KMS-11 (cell line): ENCODE measurements around the gene SLC11A1.

Experiments used
- H2AFZ ChIP-seq: fragments of 200-600 bp; sonication (generic); 2 replicates; pipeline ENCODE4 v1.6.1; 2016; ENCODE audit warnings: antibody characterized with exemption, mixed run types, low read depth
- H3K27ac ChIP-seq: fragments of 200-600 bp; sonication (generic); 2 replicates; pipeline ENCODE4 v1.6.1; 2016; ENCODE audit warnings: mild to moderate bottlenecking, mixed run types
- H3K27me3 ChIP-seq: fragments of 200-600 bp; sonication (generic); 2 replicates; pipeline ENCODE4 v1.6.1; 2017; ENCODE audit warnings: mild to moderate bottlenecking, low read depth, mixed run types, moderate library complexity; ENCODE audit not compliant: insufficient read depth
- H3K36me3 ChIP-seq: fragments of 200-600 bp; sonication (generic); 2 replicates; pipeline ENCODE4 v1.6.1; 2017; ENCODE audit warnings: mild to moderate bottlenecking, mixed run types; ENCODE audit not compliant: insufficient read depth
- H3K4me1 ChIP-seq: fragments of 200-600 bp; sonication (generic); 2 replicates; pipeline ENCODE4 v1.6.1; 2016; ENCODE audit warnings: mild to moderate bottlenecking, low read depth, mixed run types; ENCODE audit not compliant: poor library complexity, severe bottlenecking
- H3K4me2 ChIP-seq: fragments of 200-600 bp; sonication (generic); 2 replicates; pipeline ENCODE4 v1.7.0; 2016; ENCODE audit warnings: mild to moderate bottlenecking, mixed run types
- H3K4me3 ChIP-seq: fragments of 200-600 bp; sonication (generic); IDR thresholded peaks from 2 replicates; pipeline ENCODE4 v1.6.1; 2017; ENCODE audit warnings: low read depth, low read length, mixed read lengths; ENCODE audit not compliant: insufficient read depth
- H3K79me2 ChIP-seq: fragments of 200-600 bp; sonication (generic); 2 replicates; pipeline ENCODE4 v1.6.1; 2016; ENCODE audit warnings: low read depth, mixed run types; ENCODE audit not compliant: insufficient read depth
- H3K9ac ChIP-seq: fragments of 200-600 bp; sonication (generic); 2 replicates; pipeline ENCODE4 v1.6.1; 2016; ENCODE audit warnings: mild to moderate bottlenecking, mixed run types
- H4K20me1 ChIP-seq: fragments of 200-600 bp; sonication (generic); 2 replicates; pipeline ENCODE4 v1.6.1; 2016; ENCODE audit warnings: mild to moderate bottlenecking, mixed run types; ENCODE audit not compliant: insufficient read depth
- TF ChIP-seq, protein P1 (sequence below): fragments of 200-600 bp; sonication (generic); conservative IDR thresholded peaks from 2 replicates; pipeline ENCODE4 v1.6.1; 2017; ENCODE audit warnings: low read depth, mild to moderate bottlenecking, antibody characterized with exemption, low read length, moderate library complexity, mixed read lengths

The SLC11A1 gene

GRCh38 chr2:218418321-218418716 lies 36.2 kb downstream of the SLC11A1 start:
- Histone ChIP-seq H3K79me2 (no peaks in the 10 kb centered on the region), H3K4me1 (peaks cover 14% of the 10 kb centered on the region), H3K4me2 (peak overlapping the region; percentile 33; the same call in 1 of the 2 replicates), H3K27me3 (no peaks in the 10 kb centered on the region), H4K20me1 (no peaks in the 10 kb centered on the region), H2AFZ (no peak overlapping the region), H3K4me3 (no peak overlapping the region), H3K27ac (no peak overlapping the region), H3K36me3 (no peaks in the 10 kb centered on the region), H3K9ac (no peak overlapping the region)
- TF ChIP-seq, protein P1, sequence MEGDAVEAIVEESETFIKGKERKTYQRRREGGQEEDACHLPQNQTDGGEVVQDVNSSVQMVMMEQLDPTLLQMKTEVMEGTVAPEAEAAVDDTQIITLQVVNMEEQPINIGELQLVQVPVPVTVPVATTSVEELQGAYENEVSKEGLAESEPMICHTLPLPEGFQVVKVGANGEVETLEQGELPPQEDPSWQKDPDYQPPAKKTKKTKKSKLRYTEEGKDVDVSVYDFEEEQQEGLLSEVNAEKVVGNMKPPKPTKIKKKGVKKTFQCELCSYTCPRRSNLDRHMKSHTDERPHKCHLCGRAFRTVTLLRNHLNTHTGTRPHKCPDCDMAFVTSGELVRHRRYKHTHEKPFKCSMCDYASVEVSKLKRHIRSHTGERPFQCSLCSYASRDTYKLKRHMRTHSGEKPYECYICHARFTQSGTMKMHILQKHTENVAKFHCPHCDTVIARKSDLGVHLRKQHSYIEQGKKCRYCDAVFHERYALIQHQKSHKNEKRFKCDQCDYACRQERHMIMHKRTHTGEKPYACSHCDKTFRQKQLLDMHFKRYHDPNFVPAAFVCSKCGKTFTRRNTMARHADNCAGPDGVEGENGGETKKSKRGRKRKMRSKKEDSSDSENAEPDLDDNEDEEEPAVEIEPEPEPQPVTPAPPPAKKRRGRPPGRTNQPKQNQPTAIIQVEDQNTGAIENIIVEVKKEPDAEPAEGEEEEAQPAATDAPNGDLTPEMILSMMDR, result no peak

GRCh38 chr2:218418717-218419458 lies 36.8 kb downstream of the SLC11A1 start, which contains the start of gene VIL1:
Gene VIL1, plus strand, starts transcription at chr2:218419123. Its CDS starts 4,656 bp downstream, at chr2:218423779.
- no peaks in the 10 kb centered on the region for H4K20me1 ChIP-seq
- peak within 1 kb of the TSS; percentile 33; the same call in 1 of the 2 replicates for H3K4me2 ChIP-seq
- no peak within 1 kb of the TSS for H3K4me3 ChIP-seq
- peaks cover 14% of the 10 kb centered on the region for H3K4me1 ChIP-seq
- H3K9ac ChIP-seq, result no peak within 1 kb of the TSS
- TF ChIP-seq, protein P1, result no peak
- no peaks in the 10 kb centered on the region for H3K36me3 ChIP-seq
- H2AFZ ChIP-seq, result no peak within 1 kb of the TSS
- H3K79me2 ChIP-seq, result no peaks in the 10 kb centered on the region
- H3K27me3 ChIP-seq, result no peaks in the 10 kb centered on the region
- H3K27ac ChIP-seq, result no peak within 1 kb of the TSS

- no peak overlapping the region for H3K27ac ChIP-seq
- H3K4me2 ChIP-seq, result no peak overlapping the region; the same call in 1 of the 2 replicates
- H4K20me1 ChIP-seq, result no peaks in the 10 kb centered on the region
- no peaks in the 10 kb centered on the region for H3K79me2 ChIP-seq
- peaks cover 14% of the 10 kb centered on the region for H3K4me1 ChIP-seq
- TF ChIP-seq, protein P1, result no peak
- H2AFZ ChIP-seq, result no peak overlapping the region
- H3K27me3 ChIP-seq, result no peaks in the 10 kb centered on the region
- no peaks in the 10 kb centered on the region for H3K36me3 ChIP-seq
- no peak overlapping the region for H3K9ac ChIP-seq
- no peak overlapping the region for H3K4me3 ChIP-seq
Observed at GRCh38 chr2:218419630-218420216, 37.6 kb downstream of the SLC11A1 start.

DNA sequence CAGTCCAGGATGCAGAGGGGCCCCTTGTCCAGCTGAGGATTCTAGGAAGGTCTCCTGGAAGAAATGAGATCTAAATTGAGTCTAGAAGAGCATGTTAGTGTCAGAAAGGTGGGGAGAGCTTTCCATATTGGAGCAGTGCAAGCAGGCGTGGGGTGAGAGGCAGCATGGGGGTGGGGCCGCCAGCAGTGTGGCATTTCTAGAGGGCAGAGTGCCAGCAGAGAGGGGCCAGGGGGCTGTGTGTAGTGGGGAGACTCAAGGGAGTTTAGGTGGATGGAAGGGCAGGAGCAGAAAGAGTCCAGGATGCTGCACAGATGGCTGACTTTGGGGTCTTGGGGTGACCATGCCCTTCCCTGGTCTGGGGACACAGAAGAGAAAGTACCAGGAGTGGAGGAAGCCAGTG lies 39.0 kb downstream of the SLC11A1 start:
- Histone ChIP-seq H3K9ac (no peak overlapping the region), H2AFZ (no peak overlapping the region), H3K27ac (no peak overlapping the region)

More for the DNA sequence above, 39.0 kb downstream of the SLC11A1 start:
- Histone ChIP-seq H3K79me2 (no peaks in the 10 kb centered on the region), H3K4me2 (no peak overlapping the region), H3K4me1 (peaks cover 14% of the 10 kb centered on the region), H4K20me1 (no peaks in the 10 kb centered on the region), H3K4me3 (no peak overlapping the region), H3K36me3 (no peaks in the 10 kb centered on the region), H3K27me3 (no peaks in the 10 kb centered on the region)
- TF ChIP-seq, protein P1, result no peak
